HEK293T (cell line): ENCODE data around the gene HOXC11.

Source experiments
- ARNT ChIP-seq: fragments of 450-650 bp; IDR thresholded peaks from 2 replicates; pipeline ENCODE4 v1.6.1; 2017; ENCODE audit warnings: mild to moderate bottlenecking
- PKNOX1 ChIP-seq: fragments of 450-650 bp; IDR thresholded peaks from 2 replicates; pipeline ENCODE4 v1.6.1; 2016
- SP1 ChIP-seq: fragments of 450-650 bp; IDR thresholded peaks from 2 replicates; pipeline ENCODE4 v1.6.1; 2017

GRCh38 chr12:54026640-54027441, 53.9 kb downstream of the HOXC11 start:
- TF ChIP-seq SP1 (no peak), ARNT (no peak), PKNOX1 (no peak)
